GM12872 (cell line): Measurements from ENCODE around the gene DIRAS1.

Experiments used
- CTCF ChIP-seq: IDR thresholded peaks from 3 replicates; pipeline ENCODE4 v1.5.1; 2011; ENCODE audit warnings: low read depth, mild to moderate bottlenecking, low read length, moderate library complexity; ENCODE audit not compliant: insufficient read depth

Gene DIRAS1

GRCh38 chr19:2719232-2719735, 1.9 kb downstream of the DIRAS1 start:
- TF ChIP-seq CTCF = no peak

- TF ChIP-seq CTCF = no peak
Observed at GRCh38 chr19:2717638-2718541, 3.3 kb downstream of the DIRAS1 start.

- TF ChIP-seq CTCF = no peak
Observed at GRCh38 chr19:2716722-2717637, 4.2 kb downstream of the DIRAS1 start.

GRCh38 chr19:2716275-2716650, 4.9 kb downstream of the DIRAS1 start:
- no peak for TF ChIP-seq CTCF

GRCh38 chr19:2715470-2716274, 5.5 kb downstream of the DIRAS1 start:
- no peak for TF ChIP-seq CTCF

- TF ChIP-seq CTCF = no peak
Observed at GRCh38 chr19:2714531-2715269, 6.5 kb downstream of the DIRAS1 start.
